Hematopoietic multipotent progenitor cell treated with erythropoietin and hydrocortisone succinate and interleukin-3 and kit ligand, for 6 days (in vitro differentiated cells): ENCODE measurements around the gene NFIX.

Source experiments
- DNase-seq: peaks from one replicate; pipeline ENCODE4 v3.0.0-alpha.2; 2015

Gene NFIX

GRCh38 chr19:13134626-13135025 lies 139.4 kb downstream of the NFIX start:
- no peak for DNase-seq

DNA sequence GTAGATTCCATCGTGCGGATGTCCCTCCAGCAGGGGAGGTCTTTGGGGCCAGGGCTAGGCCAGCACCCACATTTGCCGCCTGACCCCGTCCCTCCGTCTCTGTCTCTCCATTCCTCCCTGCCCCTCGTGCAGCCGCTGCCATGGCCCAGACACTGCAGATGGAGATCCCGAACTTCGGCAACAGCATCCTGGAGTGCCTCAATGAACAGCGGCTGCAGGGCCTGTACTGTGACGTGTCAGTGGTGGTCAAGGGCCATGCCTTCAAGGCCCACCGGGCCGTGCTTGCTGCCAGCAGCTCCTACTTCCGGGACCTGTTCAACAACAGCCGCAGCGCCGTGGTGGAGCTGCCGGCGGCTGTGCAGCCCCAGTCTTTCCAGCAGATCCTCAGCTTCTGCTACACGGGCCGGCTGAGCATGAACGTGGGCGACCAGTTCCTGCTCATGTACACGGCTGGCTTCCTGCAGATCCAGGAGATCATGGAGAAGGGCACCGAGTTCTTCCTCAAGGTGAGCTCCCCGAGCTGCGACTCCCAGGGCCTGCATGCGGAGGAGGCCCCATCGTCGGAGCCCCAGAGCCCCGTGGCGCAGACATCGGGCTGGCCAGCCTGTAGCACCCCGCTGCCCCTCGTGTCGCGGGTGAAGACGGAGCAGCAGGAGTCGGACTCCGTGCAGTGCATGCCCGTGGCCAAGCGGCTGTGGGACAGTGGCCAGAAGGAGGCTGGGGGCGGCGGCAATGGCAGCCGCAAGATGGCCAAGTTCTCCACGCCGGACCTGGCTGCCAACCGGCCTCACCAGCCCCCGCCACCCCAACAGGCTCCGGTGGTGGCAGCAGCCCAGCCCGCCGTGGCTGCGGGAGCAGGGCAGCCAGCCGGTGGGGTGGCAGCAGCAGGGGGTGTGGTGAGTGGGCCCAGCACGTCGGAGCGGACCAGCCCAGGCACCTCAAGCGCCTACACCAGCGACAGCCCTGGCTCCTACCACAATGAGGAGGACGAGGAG lies 140.1 kb downstream of the NFIX start:
- no peak for DNase-seq

GRCh38 chr19:13137290-13137794 lies 142.1 kb downstream of the NFIX start:
- no peak for DNase-seq

DNA sequence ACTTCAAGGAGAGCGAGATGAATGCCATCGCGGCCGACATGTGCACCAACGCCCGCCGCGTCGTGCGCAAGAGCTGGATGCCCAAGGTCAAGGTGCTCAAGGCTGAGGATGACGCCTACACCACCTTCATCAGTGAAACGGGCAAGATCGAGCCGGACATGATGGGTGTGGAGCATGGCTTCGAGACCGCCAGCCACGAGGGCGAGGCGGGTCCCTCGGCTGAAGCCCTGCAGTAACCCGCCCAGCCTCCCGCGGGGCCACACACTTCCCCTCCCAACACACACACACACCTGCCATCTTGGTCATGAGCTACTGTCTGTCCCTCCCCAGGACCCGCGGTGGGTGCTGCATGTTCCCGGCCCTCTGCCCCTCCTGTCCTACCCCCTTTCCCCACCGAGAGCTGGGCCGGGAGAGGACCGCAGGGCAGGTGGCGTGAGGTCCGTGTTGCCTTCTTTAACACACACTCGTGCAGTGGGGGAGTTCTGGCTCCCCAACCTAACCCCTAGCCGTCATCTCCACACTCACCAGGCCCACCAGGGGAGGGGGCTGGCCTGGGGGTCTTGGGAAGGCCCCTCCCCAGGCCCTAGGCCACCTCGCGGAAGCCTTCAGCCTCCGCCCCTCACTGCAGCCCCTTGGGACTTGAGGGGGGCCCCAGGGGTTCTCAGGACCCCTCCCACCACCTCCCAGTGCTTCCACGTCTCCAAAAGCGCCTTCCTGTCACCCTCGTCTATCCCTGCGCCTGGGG lies 143.1 kb downstream of the NFIX start:
- no peak for DNase-seq

GRCh38 chr19:13138916-13139198 lies 143.6 kb downstream of the NFIX start:
- no peak for DNase-seq

GRCh38 chr19:13139633-13140311 lies 144.5 kb downstream of the NFIX start:
- DNase-seq: no peak

DNA sequence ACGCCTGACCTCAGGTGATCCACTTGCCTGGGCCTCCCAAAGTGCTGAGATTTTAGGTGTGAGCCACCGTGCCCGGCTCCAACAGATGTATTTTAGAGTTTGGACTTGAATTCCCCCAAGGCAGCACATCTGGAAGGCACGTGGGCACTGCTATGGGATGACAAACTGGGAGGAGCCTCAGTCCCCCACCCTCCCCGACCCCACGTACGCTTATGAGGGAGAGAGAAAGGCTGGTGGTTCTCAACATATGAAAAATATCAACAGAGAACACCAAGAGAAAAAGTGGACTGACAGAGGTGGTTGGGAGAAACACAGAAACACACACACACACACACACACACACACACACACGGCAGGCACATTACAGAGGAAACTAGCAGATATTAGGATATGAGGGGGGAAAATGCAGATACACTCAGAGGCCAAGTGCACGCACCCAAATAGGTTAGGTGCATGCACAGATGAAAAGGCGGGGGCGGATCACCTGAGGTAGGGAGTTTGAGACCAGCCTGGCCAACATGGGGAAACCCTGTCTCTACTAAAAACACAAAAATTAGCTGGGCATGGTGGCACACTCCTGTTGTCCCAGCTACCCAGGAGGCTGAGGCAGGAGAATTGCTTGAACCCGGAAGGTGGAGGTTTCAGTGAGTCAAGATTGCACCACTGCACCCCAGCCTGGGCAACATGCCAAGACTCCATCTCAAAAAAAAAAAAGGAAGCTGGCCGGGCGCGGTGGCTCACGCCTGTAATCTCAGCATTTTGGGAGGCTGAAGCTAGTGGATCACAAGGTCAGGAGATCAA lies 151.7 kb downstream of the NFIX start:
- DNase-seq: peak; percentile 74
